RPMI7951 (cell line): ENCODE results near the gene OXNAD1. TPM values are rescaled to one million over a fixed set of nuclear protein-coding genes. Genes with fewer than 3 reads are reported as not detected.
A peak's percentile ranks its signal among the peaks of the same experiment; 100 is the strongest.

Experiments
- DNase-seq: peaks from one replicate; pipeline ENCODE4 v3.0.0-alpha.2; 2012; ENCODE audit warnings: low read depth
- total RNA-seq: library from RNA; depleted of rRNA; stranded (reverse); fragments of >200 nt; shearing (Covaris generic); gene quantifications from 2 replicates; pipeline ENCODE4 v1.2.3, GENCODE V29; 2014

The OXNAD1 gene
- total RNA-seq, 1 experiment from 2014 or later = 13.1 TPM

GRCh38 chr3:16329036-16329825 lies 64.2 kb downstream of the OXNAD1 start:
- no peak for DNase-seq

DNA sequence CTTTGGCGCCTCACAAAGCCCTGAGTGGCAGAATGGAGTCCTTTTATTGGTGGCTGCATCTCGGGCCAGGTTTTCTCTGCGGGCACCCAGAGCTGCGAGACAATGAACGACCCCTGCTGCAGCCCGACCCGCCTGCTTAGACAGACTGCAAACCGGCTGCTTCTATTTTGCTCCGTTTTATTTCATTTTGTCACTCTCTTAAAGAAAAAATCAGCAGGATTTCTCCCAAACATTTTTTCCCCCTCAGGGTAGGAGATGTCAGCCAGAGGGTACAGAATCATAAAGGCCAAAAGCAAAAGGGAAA lies 64.8 kb downstream of the OXNAD1 start:
- no peak for DNase-seq

GRCh38 chr3:16330351-16330750 lies 65.3 kb downstream of the OXNAD1 start:
- no peak for DNase-seq

DNA sequence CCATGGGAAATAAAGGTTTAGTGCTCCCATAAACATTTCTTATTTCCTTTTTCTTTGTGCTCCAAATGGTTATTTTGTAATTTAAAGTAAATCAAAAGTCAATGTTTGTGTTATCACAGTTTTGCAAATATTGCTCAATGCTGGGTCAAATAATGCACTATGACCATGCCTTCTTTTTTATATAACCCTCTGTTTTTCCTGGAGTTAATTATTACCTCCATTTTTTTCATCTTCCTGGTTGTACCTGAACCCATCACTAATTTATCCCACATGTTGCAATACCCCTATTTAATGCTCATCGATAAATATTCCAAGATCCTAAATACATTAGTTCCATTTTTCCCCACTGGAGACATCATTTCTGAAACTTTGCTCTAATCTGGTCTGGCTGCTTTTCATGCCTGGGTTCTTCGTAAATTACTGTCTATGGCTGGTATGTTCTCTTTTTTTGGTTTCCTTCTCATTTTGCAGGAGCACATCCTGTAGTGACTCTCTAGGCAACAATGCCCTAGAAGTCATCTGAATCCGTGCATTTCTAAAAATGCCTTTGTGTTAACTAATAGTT lies 66.4 kb downstream of the OXNAD1 start:
- no peak for DNase-seq

DNA sequence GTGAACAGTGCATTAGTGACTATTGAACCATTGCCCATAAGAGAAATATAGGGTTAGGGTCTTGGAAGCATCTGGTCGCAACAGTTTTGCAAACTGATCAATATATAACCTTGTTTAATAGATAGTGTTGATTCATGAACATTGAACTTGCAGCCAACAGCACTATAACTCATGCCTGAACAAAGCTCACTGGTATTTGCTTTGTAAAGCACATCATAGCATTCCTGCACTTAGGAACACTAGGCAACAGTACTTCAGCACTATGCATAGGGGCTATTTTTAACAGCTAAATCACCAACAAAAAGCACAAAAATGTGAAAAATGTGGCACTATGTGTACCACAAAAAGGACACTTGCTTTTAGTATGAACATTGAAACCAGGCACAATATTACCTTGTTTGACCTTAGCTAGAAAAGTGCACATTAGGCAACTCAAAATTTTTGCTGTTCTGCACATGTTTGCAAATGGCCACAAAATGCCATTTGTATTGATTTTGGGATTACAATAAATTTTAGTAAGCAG lies 68.0 kb downstream of the OXNAD1 start:
- DNase-seq = peak; percentile 21

GRCh38 chr3:16334909-16335308 lies 69.9 kb downstream of the OXNAD1 start:
- DNase-seq = no peak

DNA sequence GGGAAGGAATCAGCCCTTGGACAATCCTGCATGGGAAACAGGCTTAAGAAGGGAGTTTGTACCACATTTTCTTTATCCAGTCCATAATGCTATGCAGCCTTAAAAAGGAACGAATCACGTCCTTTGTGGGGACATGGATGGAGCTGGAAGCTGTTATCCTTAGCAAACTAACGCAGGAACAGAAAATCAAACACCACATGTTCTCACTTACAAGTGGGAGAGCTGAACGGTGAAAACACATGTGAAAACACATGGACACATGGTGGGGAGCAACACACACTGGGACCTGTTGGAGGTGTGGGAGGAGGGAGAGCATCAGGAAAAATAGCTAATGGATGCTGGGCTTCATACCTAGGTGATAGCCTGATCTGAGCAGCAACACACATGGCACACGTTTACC lies 70.3 kb downstream of the OXNAD1 start:
- DNase-seq = no peak

- no peak for DNase-seq
Measured at GRCh38 chr3:16335772-16336645, 71.0 kb downstream of the OXNAD1 start.

- DNase-seq = no peak
Measured at GRCh38 chr3:16336825-16337224, 71.8 kb downstream of the OXNAD1 start.

DNA sequence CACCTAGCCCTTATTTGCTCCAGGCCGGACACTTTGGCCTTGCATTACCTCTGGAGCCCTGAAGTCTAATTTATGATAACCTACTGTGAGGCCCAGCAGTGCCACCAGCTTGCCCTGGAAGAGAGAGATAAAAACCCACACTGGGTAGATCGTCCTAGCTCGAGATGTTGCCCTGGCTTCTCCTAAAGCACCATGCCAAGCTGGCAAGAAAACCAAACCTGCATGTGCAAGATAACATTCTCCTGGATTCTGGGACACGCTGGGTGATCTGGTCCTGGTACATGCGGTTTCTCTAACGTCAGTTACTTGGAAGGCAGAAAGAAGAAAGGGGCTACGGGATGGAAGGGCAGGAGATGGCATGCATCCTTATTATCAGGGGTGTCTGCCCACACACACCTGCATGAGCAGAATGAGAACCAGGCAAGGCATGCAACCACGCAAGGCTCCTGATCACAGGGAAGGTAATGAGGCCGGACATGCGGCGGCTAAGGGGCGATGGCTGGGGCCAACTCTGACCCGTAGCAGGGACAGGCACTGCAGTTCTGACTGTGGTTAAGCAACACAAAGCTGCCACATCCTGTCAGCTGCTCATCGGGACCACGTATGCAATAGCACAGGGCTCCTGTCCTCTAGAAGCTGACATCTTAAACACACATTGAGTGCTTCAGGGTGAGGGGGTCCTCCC lies 73.0 kb downstream of the OXNAD1 start:
- DNase-seq = peak; percentile 57

DNA sequence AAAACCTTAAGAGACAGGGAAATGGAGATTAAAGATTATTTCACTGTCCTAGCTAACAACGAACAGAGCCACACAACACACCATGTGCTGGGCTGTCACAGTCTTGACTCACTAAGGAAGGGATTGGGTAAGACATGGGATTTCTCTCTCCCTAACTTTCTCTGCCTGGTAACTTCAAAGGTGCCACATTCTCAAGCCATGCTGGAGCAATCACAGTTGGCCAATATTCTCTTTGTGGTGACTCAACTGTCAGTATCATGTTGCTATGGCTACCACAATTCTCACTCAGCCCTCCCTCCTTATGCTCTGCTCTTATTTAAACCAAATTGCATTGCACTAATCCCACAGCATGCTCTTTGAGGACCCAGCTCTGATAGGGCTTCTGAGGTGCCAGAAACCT lies 74.0 kb downstream of the OXNAD1 start:
- DNase-seq = peak; percentile 98

DNA sequence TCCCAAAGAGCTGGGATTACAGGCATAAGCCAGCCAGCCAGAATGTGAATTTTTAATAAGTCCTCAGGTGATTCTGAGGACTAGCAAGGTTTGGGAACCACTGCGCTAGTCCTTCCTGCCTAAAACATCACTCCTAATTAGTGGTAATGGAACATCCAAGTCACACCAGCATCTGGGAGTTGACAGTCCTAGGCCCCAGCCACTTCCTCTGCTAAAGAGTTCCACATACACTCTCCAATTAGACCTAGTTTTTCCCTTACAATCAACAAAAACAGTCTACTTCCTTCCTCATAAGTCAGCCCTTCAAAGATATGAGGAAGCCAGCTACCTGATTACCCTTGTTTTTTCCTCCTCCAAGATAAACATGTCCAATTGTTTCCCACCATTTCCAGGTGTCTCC lies 78.1 kb downstream of the OXNAD1 start:
- DNase-seq = no peak

DNA sequence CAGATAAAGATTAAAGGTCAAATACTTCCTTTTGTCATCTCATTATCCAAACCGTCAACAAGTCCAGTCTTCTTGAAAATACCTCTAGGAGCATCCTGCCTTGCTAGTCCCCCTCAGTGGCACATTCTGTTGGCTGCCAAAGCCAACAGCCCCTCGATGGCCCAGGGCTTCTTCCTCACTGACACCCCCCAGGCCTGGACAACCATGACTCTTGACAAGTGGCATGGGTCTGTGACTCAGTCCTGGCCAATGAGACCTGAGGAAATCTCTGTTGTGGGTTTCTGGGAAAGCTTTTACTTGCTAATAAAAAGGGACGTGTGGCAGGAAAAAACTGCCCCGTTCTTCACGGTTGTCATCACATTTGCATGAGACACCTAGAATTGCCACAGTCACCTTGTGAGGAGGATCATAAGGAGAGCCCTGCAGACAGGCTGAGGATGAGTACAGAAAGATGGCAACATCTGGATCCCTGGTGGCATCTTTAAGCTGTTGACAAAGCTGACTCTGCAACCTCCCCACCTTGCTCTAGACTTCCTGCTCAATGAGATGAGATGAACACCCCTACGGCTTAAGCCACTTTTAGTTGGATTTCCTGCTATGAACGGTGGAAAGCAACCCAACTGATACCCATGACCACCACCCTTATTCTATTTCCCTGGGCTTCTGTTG lies 81.5 kb downstream of the OXNAD1 start:
- no peak for DNase-seq

- no peak for DNase-seq
Measured at GRCh38 chr3:16347548-16347947, 82.5 kb downstream of the OXNAD1 start.

- peak; percentile 91 for DNase-seq
Measured at GRCh38 chr3:16349986-16350596, 85.1 kb downstream of the OXNAD1 start.

DNA sequence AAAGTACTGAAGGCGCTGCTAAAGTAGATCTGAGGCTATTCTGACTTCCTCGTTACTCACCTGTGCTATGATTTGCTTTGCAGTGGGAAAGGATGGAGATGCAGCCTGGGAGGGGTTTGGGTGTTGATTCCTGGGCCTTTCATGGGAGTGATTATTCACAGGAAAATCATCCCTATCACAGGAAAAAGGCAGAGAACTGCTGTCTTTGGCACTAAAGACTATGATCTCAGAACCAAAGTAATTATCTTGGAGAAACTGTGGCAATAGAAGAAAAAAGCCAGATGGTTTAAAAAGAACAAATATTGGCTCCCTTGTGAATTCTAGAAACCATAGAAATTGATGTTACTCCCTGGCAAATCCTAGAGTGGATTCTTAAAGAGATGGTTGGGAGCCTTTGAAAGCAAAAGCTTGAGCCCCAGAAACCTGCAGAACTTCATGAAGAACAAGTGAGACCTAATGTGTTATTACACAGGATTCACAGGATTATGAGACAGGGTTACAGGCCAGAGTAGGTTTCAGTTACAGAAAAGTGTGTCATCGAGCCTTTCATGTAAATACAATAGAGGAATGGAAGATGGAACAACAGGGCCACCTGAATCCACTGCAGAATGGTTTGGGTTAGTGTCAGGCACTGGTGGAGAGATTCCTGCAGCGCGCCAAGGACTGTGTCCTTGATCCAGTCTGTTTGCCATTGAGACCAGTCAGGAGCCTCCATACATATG lies 85.7 kb downstream of the OXNAD1 start:
- DNase-seq = peak; percentile 63

DNA sequence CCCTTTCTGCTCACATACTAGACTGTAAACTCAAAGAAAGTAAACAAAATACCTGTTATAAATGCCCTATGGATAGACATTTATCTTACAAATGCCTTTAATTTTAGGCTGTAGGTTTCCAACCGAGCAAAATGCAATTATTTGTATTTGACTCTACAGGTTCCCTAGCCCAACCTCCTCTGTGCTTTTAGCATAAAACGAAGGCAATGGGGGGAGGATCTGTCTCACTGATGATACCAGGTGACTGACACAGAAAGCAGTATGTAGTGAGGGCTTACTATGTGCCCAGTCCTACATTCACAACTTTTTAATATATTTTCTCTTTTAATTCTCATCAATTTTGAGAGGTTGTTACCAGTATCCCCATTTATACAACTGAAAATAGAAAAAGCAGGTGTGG lies 87.4 kb downstream of the OXNAD1 start:
- DNase-seq = no peak

DNA sequence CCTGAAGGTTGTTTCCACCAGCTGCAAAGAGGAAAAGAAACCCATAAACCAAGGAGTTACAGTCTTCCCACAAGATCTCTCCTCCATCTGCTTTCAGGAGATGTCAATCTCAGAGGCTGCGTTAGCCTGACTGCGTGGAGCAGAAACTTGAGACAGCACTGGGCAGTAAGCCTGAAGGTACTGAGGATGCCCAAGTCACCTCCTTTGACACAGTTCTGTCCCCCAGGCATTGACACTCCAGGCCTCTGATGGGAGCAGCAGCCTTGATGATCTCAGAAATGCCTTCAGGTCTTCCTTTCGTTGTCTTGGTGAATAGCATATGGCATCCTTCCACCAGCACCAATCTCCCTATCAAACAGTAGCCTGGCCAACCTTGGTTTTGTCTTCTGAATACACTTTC lies 89.3 kb downstream of the OXNAD1 start:
- peak; percentile 48 for DNase-seq
